SK-N-SH treated with all-trans-retinoic acid at 6 μM for 48 hours (cell line): ENCODE results near the gene SLC2A13.

Experiments used
- ATAC-seq: fragments of 200-7000 bp; cut with Tn5 transposase; 3 replicates; pipeline ENCODE4 v1.9.1; 2020; ENCODE audit warnings: mild to moderate bottlenecking, moderate library complexity
- ARNTL ChIP-seq: fragments of 450-650 bp; formaldehyde crosslinking; IDR thresholded peaks from 2 replicates; pipeline ENCODE4 v1.5.0; 2020; ENCODE audit warnings: low read depth, mild to moderate bottlenecking, moderate library complexity, borderline replicate concordance
- BACH2 ChIP-seq: fragments of 250-450 bp; sonication (Bioruptor Pico); IDR thresholded peaks from 2 replicates; pipeline ENCODE4 v1.9.0; 2021; ENCODE audit warnings: mild to moderate bottlenecking, borderline replicate concordance
- CSDC2 ChIP-seq: fragments of 250-450 bp; sonication (Bioruptor Pico); IDR thresholded peaks from 2 replicates; pipeline ENCODE4 v1.5.0; 2020; ENCODE audit warnings: mild to moderate bottlenecking, moderate library complexity
- ESRRG ChIP-seq: fragments of 250-450 bp; sonication (Bioruptor Pico); IDR thresholded peaks from 2 replicates; pipeline ENCODE4 v1.6.1; 2021; ENCODE audit warnings: mild to moderate bottlenecking
- GLIS3 ChIP-seq: fragments of 250-450 bp; sonication (Bioruptor Pico); IDR thresholded peaks from 2 replicates; pipeline ENCODE4 v1.5.0; 2020; ENCODE audit warnings: mild to moderate bottlenecking, moderate library complexity
- ISL1 ChIP-seq: fragments of 250-450 bp; sonication (Bioruptor Pico); IDR thresholded peaks from 2 replicates; pipeline ENCODE4 v2.1.2; 2022; ENCODE audit warnings: mild to moderate bottlenecking, moderate library complexity
- OSR1 ChIP-seq: fragments of 250-450 bp; sonication (Bioruptor Pico); IDR thresholded peaks from 2 replicates; pipeline ENCODE4 v1.8.0; 2022; ENCODE audit warnings: moderate library complexity, mild to moderate bottlenecking, inconsistent platforms
- PPARA ChIP-seq: fragments of 250-450 bp; sonication (Bioruptor Pico); IDR thresholded peaks from 2 replicates; pipeline ENCODE4 v1.5.0; 2020; ENCODE audit warnings: mild to moderate bottlenecking, borderline replicate concordance
- RARB ChIP-seq: fragments of 250-450 bp; sonication (Bioruptor Pico); IDR thresholded peaks from 2 replicates; pipeline ENCODE4 v1.8.0; 2021; ENCODE audit warnings: mild to moderate bottlenecking, moderate library complexity
- SNAI2 ChIP-seq: fragments of 250-450 bp; sonication (Bioruptor Pico); IDR thresholded peaks from 2 replicates; pipeline ENCODE4 v1.5.0; 2020; ENCODE audit warnings: mild to moderate bottlenecking, moderate library complexity
- TCF4 ChIP-seq: fragments of 250-450 bp; sonication (Bioruptor Pico); IDR thresholded peaks from 2 replicates; pipeline ENCODE4 v1.8.0; 2021; ENCODE audit warnings: mild to moderate bottlenecking, moderate library complexity, borderline replicate concordance
- TOX ChIP-seq: fragments of 250-450 bp; sonication (Bioruptor Pico); IDR thresholded peaks from 2 replicates; pipeline ENCODE4 v1.8.0; 2021; ENCODE audit warnings: mild to moderate bottlenecking, moderate library complexity, borderline replicate concordance
- ZC3H10 ChIP-seq: fragments of 250-450 bp; sonication (Bioruptor Pico); IDR thresholded peaks from 2 replicates; pipeline ENCODE4 v1.5.1; 2021; ENCODE audit warnings: mild to moderate bottlenecking, moderate library complexity
- ZFP3 ChIP-seq: fragments of 250-450 bp; sonication (Bioruptor Pico); IDR thresholded peaks from 2 replicates; pipeline ENCODE4 v1.5.0; 2020; ENCODE audit warnings: mild to moderate bottlenecking, moderate library complexity
- ZFP30 ChIP-seq: fragments of 450-650 bp; formaldehyde crosslinking; IDR thresholded peaks from 2 replicates; pipeline ENCODE4 v1.5.0; 2022; ENCODE audit warnings: mild to moderate bottlenecking, moderate library complexity
- ZNF565 ChIP-seq: fragments of 450-650 bp; formaldehyde crosslinking; conservative IDR thresholded peaks from 2 replicates; pipeline ENCODE4 v1.5.0; 2020; ENCODE audit warnings: low read depth, mild to moderate bottlenecking, moderate library complexity
- ZNF70 ChIP-seq: fragments of 450-650 bp; formaldehyde crosslinking; IDR thresholded peaks from 2 replicates; pipeline ENCODE4 v1.5.0; 2020; ENCODE audit warnings: mild to moderate bottlenecking, moderate library complexity
- ZNF8 ChIP-seq: fragments of 450-650 bp; formaldehyde crosslinking; IDR thresholded peaks from 2 replicates; pipeline ENCODE4 v1.5.0; 2020; ENCODE audit warnings: mild to moderate bottlenecking, moderate library complexity
- TF ChIP-seq, protein P1 (sequence below): fragments of 250-450 bp; sonication (Bioruptor Pico); IDR thresholded peaks from 2 replicates; pipeline ENCODE4 v1.8.0; 2021; ENCODE audit warnings: low read depth, mild to moderate bottlenecking, moderate library complexity, borderline replicate concordance
- TF ChIP-seq, protein P2 (sequence below): fragments of 250-450 bp; sonication (Bioruptor Pico); IDR thresholded peaks from 2 replicates; pipeline ENCODE4 v1.5.1; 2020; ENCODE audit warnings: low read depth, mild to moderate bottlenecking, moderate library complexity
- TF ChIP-seq, protein P3 (sequence below): fragments of 250-450 bp; sonication (Bioruptor Pico); IDR thresholded peaks from 2 replicates; pipeline ENCODE4 v1.8.0; 2020; ENCODE audit warnings: mild to moderate bottlenecking, moderate library complexity, borderline replicate concordance
- TF ChIP-seq, protein P4 (sequence below): fragments of 250-450 bp; sonication (Bioruptor Pico); IDR thresholded peaks from 2 replicates; pipeline ENCODE4 v1.5.0; 2020; ENCODE audit warnings: mild to moderate bottlenecking, moderate library complexity

The SLC2A13 gene

DNA sequence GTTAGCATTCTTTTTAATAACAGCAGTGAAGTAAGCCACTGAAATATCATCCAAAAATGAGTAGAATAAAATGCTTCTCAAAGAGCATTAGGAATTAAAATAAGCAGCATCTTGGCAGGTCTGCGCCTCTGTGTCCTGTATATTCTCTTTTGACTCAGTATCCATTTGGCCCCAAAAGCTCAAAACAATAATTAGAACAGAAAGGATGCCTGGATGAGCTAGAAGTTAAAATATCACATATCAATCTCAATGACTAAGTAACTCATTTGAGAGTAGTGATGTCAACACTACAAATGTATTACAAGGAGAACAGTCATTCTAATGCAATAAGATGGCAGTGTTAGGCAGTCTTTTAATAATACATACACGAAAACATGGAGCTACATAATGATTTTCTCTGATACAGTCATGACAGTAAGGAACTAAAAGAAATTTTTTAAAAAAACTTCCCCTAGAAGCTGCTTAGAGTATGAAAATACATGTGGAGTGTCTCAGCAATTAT lies 325.4 kb downstream of the SLC2A13 start:
- no peak for ATAC-seq

DNA sequence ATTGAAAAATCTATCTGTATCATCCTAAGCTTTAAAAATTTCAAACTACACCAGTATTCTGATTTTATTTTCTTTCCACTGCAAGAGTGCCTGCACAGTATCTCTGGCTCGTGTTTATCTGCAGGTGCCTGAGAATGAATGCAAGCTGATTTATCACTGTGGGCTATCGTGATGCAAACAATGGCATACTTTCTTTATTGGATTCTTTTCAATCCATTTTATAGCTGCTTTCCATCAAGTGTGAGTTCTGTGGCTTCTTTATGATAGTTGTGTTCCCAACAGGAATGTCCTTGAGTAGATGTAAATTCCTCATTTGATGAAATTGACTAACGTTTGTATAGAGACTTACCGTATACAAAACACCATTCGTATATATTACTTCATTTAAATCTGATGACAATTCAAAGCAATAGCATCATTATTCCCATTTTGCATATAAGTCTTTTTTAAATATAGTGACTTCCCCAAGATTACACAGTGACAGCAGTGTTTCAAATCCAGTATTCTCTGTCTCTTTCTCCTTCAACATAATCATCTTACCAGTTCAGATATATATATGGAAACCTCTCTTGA lies 326.0 kb downstream of the SLC2A13 start:
- no peak for ATAC-seq
- TF ChIP-seq ESRRG (CRISPR knock-in tag) (no peak), ARNTL (CRISPR knock-in tag) (no peak), ZNF8 (CRISPR knock-in tag) (no peak)
- TF ChIP-seq, protein P1, sequence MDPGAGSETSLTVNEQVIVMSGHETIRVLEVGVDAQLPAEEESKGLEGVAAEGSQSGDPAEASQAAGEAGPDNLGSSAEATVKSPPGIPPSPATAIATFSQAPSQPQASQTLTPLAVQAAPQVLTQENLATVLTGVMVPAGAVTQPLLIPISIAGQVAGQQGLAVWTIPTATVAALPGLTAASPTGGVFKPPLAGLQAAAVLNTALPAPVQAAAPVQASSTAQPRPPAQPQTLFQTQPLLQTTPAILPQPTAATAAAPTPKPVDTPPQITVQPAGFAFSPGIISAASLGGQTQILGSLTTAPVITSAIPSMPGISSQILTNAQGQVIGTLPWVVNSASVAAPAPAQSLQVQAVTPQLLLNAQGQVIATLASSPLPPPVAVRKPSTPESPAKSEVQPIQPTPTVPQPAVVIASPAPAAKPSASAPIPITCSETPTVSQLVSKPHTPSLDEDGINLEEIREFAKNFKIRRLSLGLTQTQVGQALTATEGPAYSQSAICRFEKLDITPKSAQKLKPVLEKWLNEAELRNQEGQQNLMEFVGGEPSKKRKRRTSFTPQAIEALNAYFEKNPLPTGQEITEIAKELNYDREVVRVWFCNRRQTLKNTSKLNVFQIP: no peak
- TF ChIP-seq, protein P2, sequence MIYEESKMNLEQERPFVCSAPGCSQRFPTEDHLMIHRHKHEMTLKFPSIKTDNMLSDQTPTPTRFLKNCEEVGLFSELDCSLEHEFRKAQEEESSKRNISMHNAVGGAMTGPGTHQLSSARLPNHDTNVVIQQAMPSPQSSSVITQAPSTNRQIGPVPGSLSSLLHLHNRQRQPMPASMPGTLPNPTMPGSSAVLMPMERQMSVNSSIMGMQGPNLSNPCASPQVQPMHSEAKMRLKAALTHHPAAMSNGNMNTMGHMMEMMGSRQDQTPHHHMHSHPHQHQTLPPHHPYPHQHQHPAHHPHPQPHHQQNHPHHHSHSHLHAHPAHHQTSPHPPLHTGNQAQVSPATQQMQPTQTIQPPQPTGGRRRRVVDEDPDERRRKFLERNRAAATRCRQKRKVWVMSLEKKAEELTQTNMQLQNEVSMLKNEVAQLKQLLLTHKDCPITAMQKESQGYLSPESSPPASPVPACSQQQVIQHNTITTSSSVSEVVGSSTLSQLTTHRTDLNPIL (CRISPR knock-in tag): no peak

More for the DNA sequence above, 325.4 kb downstream of the SLC2A13 start:
- TF ChIP-seq ISL1 (CRISPR knock-in tag): 0 out of 2 replicates have a peak, but pooled peaks have one; percentile 6
- TF ChIP-seq, protein P2 (CRISPR knock-in tag): no peak

DNA sequence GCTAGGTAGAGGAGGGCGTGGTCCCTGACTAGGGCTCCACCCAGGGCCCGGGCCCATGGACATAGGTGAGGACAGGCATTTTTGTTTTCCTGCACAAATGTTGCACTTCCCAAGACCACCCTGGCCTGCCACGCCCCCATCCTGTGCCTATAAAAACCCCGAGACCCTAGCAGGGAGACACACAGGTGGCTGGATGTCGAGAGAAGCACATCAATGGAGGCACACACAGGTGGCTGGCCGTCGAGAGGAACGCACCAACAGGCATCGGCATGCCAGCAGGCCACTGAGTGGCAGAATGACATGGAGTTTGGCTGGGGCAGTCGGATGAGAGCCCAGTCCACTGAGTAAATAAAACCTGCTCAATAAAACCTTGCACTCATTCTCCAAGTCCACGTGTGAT lies 328.4 kb downstream of the SLC2A13 start:
- TF ChIP-seq PPARA (no peak), ZNF70 (CRISPR knock-in tag) (no peak), ZNF565 (no peak), ZC3H10 (CRISPR knock-in tag) (no peak), ZNF8 (CRISPR knock-in tag) (no peak), GLIS3 (CRISPR knock-in tag) (no peak), CSDC2 (CRISPR knock-in tag) (no peak), ZFP30 (CRISPR knock-in tag) (no peak), TCF4 (no peak), ZFP3 (CRISPR knock-in tag) (no peak)
- TF ChIP-seq, protein P3, sequence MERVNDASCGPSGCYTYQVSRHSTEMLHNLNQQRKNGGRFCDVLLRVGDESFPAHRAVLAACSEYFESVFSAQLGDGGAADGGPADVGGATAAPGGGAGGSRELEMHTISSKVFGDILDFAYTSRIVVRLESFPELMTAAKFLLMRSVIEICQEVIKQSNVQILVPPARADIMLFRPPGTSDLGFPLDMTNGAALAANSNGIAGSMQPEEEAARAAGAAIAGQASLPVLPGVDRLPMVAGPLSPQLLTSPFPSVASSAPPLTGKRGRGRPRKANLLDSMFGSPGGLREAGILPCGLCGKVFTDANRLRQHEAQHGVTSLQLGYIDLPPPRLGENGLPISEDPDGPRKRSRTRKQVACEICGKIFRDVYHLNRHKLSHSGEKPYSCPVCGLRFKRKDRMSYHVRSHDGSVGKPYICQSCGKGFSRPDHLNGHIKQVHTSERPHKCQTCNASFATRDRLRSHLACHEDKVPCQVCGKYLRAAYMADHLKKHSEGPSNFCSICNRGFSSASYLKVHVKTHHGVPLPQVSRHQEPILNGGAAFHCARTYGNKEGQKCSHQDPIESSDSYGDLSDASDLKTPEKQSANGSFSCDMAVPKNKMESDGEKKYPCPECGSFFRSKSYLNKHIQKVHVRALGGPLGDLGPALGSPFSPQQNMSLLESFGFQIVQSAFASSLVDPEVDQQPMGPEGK (CRISPR knock-in tag): no peak
- TF ChIP-seq, protein P4, sequence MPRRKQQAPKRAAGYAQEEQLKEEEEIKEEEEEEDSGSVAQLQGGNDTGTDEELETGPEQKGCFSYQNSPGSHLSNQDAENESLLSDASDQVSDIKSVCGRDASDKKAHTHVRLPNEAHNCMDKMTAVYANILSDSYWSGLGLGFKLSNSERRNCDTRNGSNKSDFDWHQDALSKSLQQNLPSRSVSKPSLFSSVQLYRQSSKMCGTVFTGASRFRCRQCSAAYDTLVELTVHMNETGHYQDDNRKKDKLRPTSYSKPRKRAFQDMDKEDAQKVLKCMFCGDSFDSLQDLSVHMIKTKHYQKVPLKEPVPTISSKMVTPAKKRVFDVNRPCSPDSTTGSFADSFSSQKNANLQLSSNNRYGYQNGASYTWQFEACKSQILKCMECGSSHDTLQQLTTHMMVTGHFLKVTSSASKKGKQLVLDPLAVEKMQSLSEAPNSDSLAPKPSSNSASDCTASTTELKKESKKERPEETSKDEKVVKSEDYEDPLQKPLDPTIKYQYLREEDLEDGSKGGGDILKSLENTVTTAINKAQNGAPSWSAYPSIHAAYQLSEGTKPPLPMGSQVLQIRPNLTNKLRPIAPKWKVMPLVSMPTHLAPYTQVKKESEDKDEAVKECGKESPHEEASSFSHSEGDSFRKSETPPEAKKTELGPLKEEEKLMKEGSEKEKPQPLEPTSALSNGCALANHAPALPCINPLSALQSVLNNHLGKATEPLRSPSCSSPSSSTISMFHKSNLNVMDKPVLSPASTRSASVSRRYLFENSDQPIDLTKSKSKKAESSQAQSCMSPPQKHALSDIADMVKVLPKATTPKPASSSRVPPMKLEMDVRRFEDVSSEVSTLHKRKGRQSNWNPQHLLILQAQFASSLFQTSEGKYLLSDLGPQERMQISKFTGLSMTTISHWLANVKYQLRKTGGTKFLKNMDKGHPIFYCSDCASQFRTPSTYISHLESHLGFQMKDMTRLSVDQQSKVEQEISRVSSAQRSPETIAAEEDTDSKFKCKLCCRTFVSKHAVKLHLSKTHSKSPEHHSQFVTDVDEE (CRISPR knock-in tag): no peak
- TF ChIP-seq, protein P2 (CRISPR knock-in tag): no peak
- ATAC-seq: no peak

DNA sequence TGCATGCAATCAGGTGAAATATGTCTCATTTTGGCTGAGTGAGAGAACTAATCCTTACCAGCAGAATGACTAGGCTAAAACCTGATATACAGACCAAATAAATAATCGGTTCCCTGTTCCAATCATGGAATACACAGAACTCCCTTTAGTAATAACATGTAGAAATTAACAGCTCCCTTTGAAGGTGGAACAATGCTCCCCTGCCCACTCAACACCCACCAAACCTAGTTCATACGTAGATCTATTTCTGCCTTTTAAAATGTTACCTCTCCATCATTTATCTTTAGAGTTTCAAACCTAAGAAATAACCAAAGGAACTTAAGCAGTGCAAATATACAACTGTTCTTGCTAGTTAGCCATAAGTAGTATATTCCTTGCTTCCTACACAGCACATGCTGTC lies 332.6 kb downstream of the SLC2A13 start:
- ATAC-seq: no peak
- TF ChIP-seq ZNF565 (no peak), OSR1 (CRISPR knock-in tag) (no peak), CSDC2 (CRISPR knock-in tag) (no peak), ZNF70 (CRISPR knock-in tag) (no peak), RARB (no peak), BACH2 (CRISPR knock-in tag) (no peak), SNAI2 (CRISPR knock-in tag) (no peak), TOX (no peak), ISL1 (CRISPR knock-in tag) (no peak), ZFP30 (CRISPR knock-in tag) (no peak)
- TF ChIP-seq, protein P1: no peak
- TF ChIP-seq, protein P3 (CRISPR knock-in tag): no peak
